DOHH2 (cell line): ENCODE measurements around the gene IRAK4.

Source experiments
- H3F3A ChIP-seq: fragments of 200-600 bp; sonication (generic), shearing (Covaris generic); 2 replicates; pipeline ENCODE4 v1.6.0; 2016; ENCODE audit warnings: antibody characterized with exemption, mild to moderate bottlenecking; ENCODE audit not compliant: control insufficient read depth, insufficient read depth
- H3K27ac ChIP-seq: fragments of 200-600 bp; sonication (generic); 2 replicates; pipeline ENCODE4 v1.5.1; 2014; ENCODE audit warnings: low read depth, mild to moderate bottlenecking, low read length, moderate library complexity
- H3K27me3 ChIP-seq: fragments of 200-600 bp; sonication (generic); 2 replicates; pipeline ENCODE4 v1.6.1; 2014; ENCODE audit warnings: mild to moderate bottlenecking, low read length, mixed read lengths; ENCODE audit not compliant: control insufficient read depth
- H3K36me3 ChIP-seq: fragments of 200-600 bp; sonication (generic); 2 replicates; pipeline ENCODE4 v1.6.1; 2014; ENCODE audit warnings: mild to moderate bottlenecking, low read length, moderate library complexity, mixed read lengths; ENCODE audit not compliant: control insufficient read depth
- H3K4me1 ChIP-seq: fragments of 200-600 bp; sonication (generic); 2 replicates; pipeline ENCODE4 v1.6.1; 2014; ENCODE audit warnings: mild to moderate bottlenecking, low read length, mixed read lengths; ENCODE audit not compliant: control insufficient read depth
- H3K4me2 ChIP-seq: fragments of 200-600 bp; sonication (generic); 2 replicates; pipeline ENCODE4 v1.6.0; 2014; ENCODE audit warnings: mild to moderate bottlenecking, low read length, moderate library complexity
- H3K4me3 ChIP-seq: fragments of 200-600 bp; sonication (generic); 2 replicates; pipeline ENCODE4 v1.5.1; 2014; ENCODE audit warnings: mild to moderate bottlenecking, low read length, mixed read lengths
- H3K79me2 ChIP-seq: fragments of 200-600 bp; sonication (generic); 2 replicates; pipeline ENCODE4 v1.6.1; 2014; ENCODE audit warnings: mild to moderate bottlenecking, low read length, mixed read lengths; ENCODE audit not compliant: control insufficient read depth
- H3K9me2 ChIP-seq: fragments of 200-600 bp; sonication (generic); replicated peaks from 2 replicates; pipeline ENCODE4 v1.6.1; 2014; ENCODE audit warnings: mild to moderate bottlenecking, low read length, mixed read lengths; ENCODE audit not compliant: control insufficient read depth
- H3K9me3 ChIP-seq: fragments of 200-600 bp; sonication (generic); 2 replicates; pipeline ENCODE4 v1.6.1; 2014; ENCODE audit warnings: antibody characterized with exemption, low read length, mixed read lengths; ENCODE audit not compliant: control insufficient read depth, insufficient read depth
- H4K20me1 ChIP-seq: fragments of 200-600 bp; sonication (generic); 2 replicates; pipeline ENCODE4 v1.6.0; 2014; ENCODE audit warnings: low read depth, mild to moderate bottlenecking, antibody characterized with exemption, low read length, moderate library complexity; ENCODE audit not compliant: control insufficient read depth, insufficient read depth
- EZH2phosphoT487 ChIP-seq: fragments of 200-600 bp; sonication (generic); IDR thresholded peaks from 2 replicates; pipeline ENCODE4 v1.6.1; 2017; ENCODE audit warnings: borderline replicate concordance, mild to moderate bottlenecking, antibody characterized with exemption, low read length, moderate library complexity, mixed read lengths
- TF ChIP-seq, protein P1 (sequence below): fragments of 200-600 bp; sonication (generic); IDR thresholded peaks from one replicate; pipeline ENCODE4 v1.5.1; 2014; ENCODE audit warnings: antibody characterized with exemption, mild to moderate bottlenecking, low read depth, low read length; ENCODE audit not compliant: poor library complexity, severe bottlenecking

The IRAK4 gene

DNA sequence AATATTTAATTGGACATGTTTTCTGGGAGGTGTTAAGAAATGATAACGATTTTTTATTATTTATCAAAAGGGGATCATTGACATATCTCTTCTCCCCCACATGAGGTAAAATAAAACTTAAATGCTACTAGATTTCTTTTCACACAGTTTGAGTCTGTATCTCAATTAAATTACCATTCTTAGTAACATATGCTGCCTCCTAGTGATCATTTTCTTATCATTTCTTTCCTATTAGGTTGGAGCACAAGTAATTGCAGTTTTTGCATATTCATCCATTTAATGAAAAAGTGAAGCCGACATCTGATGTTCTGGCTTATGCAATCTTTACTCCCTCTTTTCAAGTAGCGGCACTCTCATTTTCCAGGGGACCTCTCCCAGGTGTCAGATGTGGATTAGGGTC, 25.1 kb upstream of the IRAK4 start:
- H3K4me1 ChIP-seq, result no peaks in the 10 kb centered on the region
- no peak overlapping the region for H3K4me3 ChIP-seq
- no peaks in the 10 kb centered on the region for H4K20me1 ChIP-seq
- no peak overlapping the region for H3K27ac ChIP-seq
- TF ChIP-seq, protein P1, sequence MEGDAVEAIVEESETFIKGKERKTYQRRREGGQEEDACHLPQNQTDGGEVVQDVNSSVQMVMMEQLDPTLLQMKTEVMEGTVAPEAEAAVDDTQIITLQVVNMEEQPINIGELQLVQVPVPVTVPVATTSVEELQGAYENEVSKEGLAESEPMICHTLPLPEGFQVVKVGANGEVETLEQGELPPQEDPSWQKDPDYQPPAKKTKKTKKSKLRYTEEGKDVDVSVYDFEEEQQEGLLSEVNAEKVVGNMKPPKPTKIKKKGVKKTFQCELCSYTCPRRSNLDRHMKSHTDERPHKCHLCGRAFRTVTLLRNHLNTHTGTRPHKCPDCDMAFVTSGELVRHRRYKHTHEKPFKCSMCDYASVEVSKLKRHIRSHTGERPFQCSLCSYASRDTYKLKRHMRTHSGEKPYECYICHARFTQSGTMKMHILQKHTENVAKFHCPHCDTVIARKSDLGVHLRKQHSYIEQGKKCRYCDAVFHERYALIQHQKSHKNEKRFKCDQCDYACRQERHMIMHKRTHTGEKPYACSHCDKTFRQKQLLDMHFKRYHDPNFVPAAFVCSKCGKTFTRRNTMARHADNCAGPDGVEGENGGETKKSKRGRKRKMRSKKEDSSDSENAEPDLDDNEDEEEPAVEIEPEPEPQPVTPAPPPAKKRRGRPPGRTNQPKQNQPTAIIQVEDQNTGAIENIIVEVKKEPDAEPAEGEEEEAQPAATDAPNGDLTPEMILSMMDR, result peak; percentile 16
- no peak for TF ChIP-seq EZH2phosphoT487
- no peaks in the 10 kb centered on the region for H3K9me3 ChIP-seq
- H3F3A ChIP-seq, result no peaks in the 10 kb centered on the region
- no peaks in the 10 kb centered on the region for H3K79me2 ChIP-seq
- H3K27me3 ChIP-seq, result no peaks in the 10 kb centered on the region
- H3K36me3 ChIP-seq, result peaks cover 57% of the 10 kb centered on the region
- H3K9me2 ChIP-seq, result no peaks in the 10 kb centered on the region
- H3K4me2 ChIP-seq, result no peak overlapping the region

DNA sequence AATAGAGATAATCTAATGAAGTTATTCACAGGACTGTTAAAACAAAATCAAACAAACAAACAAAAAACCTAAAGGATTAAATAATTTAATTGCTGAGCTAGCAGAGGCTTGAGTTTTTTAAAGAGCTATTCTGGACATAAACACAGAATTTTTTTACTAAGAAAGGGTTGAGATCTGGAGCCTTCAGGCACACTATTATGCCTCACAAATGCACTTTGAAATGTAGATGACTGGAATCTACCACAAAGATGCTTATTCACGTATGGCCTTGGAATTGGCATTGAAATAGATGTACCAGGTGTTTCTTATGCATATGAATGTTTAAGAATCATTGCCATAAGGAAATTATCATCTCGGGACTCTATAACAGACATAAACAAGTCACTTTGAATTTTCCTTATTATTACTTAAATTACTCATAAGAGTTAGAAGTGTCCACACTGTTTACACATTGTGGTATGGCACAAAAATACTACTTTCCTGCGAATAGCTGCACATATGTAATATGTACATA, 21.8 kb upstream of the IRAK4 start:
- Histone ChIP-seq H3K4me3 (no peak overlapping the region), H3K4me2 (no peak overlapping the region), H3K9me2 (no peaks in the 10 kb centered on the region), H3K27ac (no peak overlapping the region), H3K36me3 (peaks cover 56% of the 10 kb centered on the region), H3F3A (no peaks in the 10 kb centered on the region), H3K4me1 (no peaks in the 10 kb centered on the region), H4K20me1 (no peaks in the 10 kb centered on the region), H3K79me2 (no peaks in the 10 kb centered on the region), H3K27me3 (no peaks in the 10 kb centered on the region), H3K9me3 (no peaks in the 10 kb centered on the region)
- TF ChIP-seq, protein P1, result no peak
- no peak for TF ChIP-seq EZH2phosphoT487

DNA sequence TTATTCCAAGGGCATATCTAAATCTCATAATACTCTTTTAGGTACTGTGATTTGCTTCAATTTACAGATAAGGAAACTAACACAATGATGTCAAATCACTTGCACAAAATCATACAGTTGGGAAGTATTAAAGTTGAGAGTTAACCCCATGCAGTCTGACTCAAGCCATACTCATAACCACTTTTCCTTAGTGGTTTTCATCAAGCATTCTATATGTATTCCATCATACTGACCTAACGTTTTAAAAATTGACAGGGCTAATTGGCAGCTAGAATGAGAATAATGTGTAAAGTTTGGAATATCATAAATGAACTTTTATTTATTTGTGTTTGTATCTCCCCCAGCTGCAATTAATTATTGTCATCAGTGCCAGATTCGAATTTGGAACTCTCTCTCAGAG, 21.1 kb upstream of the IRAK4 start:
- no peak overlapping the region for H3K27ac ChIP-seq
- no peak for TF ChIP-seq EZH2phosphoT487
- TF ChIP-seq, protein P1, result no peak
- H3K79me2 ChIP-seq, result no peaks in the 10 kb centered on the region
- H3K9me3 ChIP-seq, result no peaks in the 10 kb centered on the region
- no peaks in the 10 kb centered on the region for H3K4me1 ChIP-seq
- H3K4me3 ChIP-seq, result no peak overlapping the region
- H3K9me2 ChIP-seq, result no peaks in the 10 kb centered on the region
- H3K27me3 ChIP-seq, result no peaks in the 10 kb centered on the region
- peaks cover 62% of the 10 kb centered on the region for H3K36me3 ChIP-seq
- no peaks in the 10 kb centered on the region for H4K20me1 ChIP-seq
- no peaks in the 10 kb centered on the region for H3F3A ChIP-seq
- no peak overlapping the region for H3K4me2 ChIP-seq
